H9 (cell line): ENCODE measurements around the gene MT3. TPM values are rescaled to one million over a fixed set of nuclear protein-coding genes. Genes with fewer than 3 reads are reported as not detected.

Source experiments
- DNase-seq: peaks from one replicate; pipeline ENCODE4 v3.0.0-alpha.2; 2017
- H2AFZ ChIP-seq: one replicate; pipeline ENCODE4 v1.6.1; 2013; ENCODE audit warnings: mild to moderate bottlenecking, low read length, control low read depth, moderate library complexity
- H2AK5ac ChIP-seq: 2 replicates; pipeline ENCODE4 v1.6.1; 2013; ENCODE audit warnings: low read length, control low read depth, mixed read lengths; ENCODE audit not compliant: insufficient read length
- H2BK120ac ChIP-seq: one replicate; pipeline ENCODE4 v1.6.1; 2013; ENCODE audit warnings: low read depth, mild to moderate bottlenecking, low read length, control low read depth, inconsistent platforms; ENCODE audit not compliant: poor library complexity, severe bottlenecking
- H2BK12ac ChIP-seq: 2 replicates; pipeline ENCODE4 v1.6.1; 2013; ENCODE audit warnings: low read length, control low read depth, mixed read lengths, low read depth; ENCODE audit not compliant: insufficient read length
- H2BK15ac ChIP-seq: 2 replicates; pipeline ENCODE4 v1.6.1; 2013; ENCODE audit warnings: low read depth, low read length, control low read depth
- H2BK20ac ChIP-seq: one replicate; pipeline ENCODE4 v1.6.1; 2013; ENCODE audit warnings: low read depth, mild to moderate bottlenecking, low read length, control low read depth, inconsistent platforms; ENCODE audit not compliant: poor library complexity, severe bottlenecking
- H2BK5ac ChIP-seq: 2 replicates; pipeline ENCODE4 v1.6.1; 2013; ENCODE audit warnings: low read length, control low read depth, mixed read lengths; ENCODE audit not compliant: insufficient read length
- H3K14ac ChIP-seq: 2 replicates; pipeline ENCODE4 v1.6.1; 2013; ENCODE audit warnings: low read length, control low read depth; ENCODE audit not compliant: insufficient read depth
- H3K18ac ChIP-seq: 2 replicates; pipeline ENCODE4 v1.6.1; 2013; ENCODE audit warnings: low read depth, mild to moderate bottlenecking, mixed read lengths, low read length, control low read depth; ENCODE audit not compliant: insufficient read length
- H3K23ac ChIP-seq: 2 replicates; pipeline ENCODE4 v1.6.1; 2013; ENCODE audit warnings: low read length, control low read depth, mixed read lengths, low read depth; ENCODE audit not compliant: insufficient read length
- H3K23me2 ChIP-seq: 2 replicates; pipeline ENCODE4 v1.6.1; 2013; ENCODE audit warnings: low read depth, mild to moderate bottlenecking, mixed read lengths, low read length, control low read depth; ENCODE audit not compliant: insufficient read length, poor library complexity, severe bottlenecking
- H3K27ac ChIP-seq: 2 replicates; pipeline ENCODE4 v1.5.1; 2013; ENCODE audit warnings: low read length, control low read depth, mixed read lengths, low read depth; ENCODE audit not compliant: insufficient read length
- H3K27me3 ChIP-seq: 2 replicates; pipeline ENCODE4 v1.6.1; 2013; ENCODE audit warnings: low read length, control low read depth, inconsistent platforms; ENCODE audit not compliant: insufficient read depth
- H3K4ac ChIP-seq: 2 replicates; pipeline ENCODE4 v1.6.1; 2013; ENCODE audit warnings: low read depth, mild to moderate bottlenecking, control low read depth, inconsistent platforms, low read length, moderate library complexity
- H3K4me1 ChIP-seq: 2 replicates; pipeline ENCODE4 v1.6.1; 2013; ENCODE audit warnings: low read length, control low read depth, inconsistent platforms; ENCODE audit not compliant: insufficient read depth
- H3K4me2 ChIP-seq: 2 replicates; pipeline ENCODE4 v1.6.1; 2013; ENCODE audit warnings: low read length, control low read depth, mixed read lengths; ENCODE audit not compliant: insufficient read length, insufficient read depth
- H3K56ac ChIP-seq: 2 replicates; pipeline ENCODE4 v1.6.1; 2013; ENCODE audit warnings: low read depth, mild to moderate bottlenecking, mixed read lengths, low read length, control low read depth; ENCODE audit not compliant: insufficient read length
- H3K79me1 ChIP-seq: 2 replicates; pipeline ENCODE4 v1.6.1; 2013; ENCODE audit warnings: low read depth, mild to moderate bottlenecking, moderate library complexity, low read length, control low read depth, inconsistent platforms; ENCODE audit not compliant: insufficient read depth, poor library complexity, severe bottlenecking
- H3K79me2 ChIP-seq: 2 replicates; pipeline ENCODE4 v1.6.1; 2013; ENCODE audit warnings: low read length, control low read depth, inconsistent platforms; ENCODE audit not compliant: insufficient read depth
- H3K9ac ChIP-seq: 2 replicates; pipeline ENCODE4 v1.6.1; 2013; ENCODE audit warnings: low read length, control low read depth, mixed read lengths; ENCODE audit not compliant: insufficient read length; ENCODE audit errors: extremely low read depth
- H3K9me3 ChIP-seq: one replicate; pipeline ENCODE4 v1.6.1; 2013; ENCODE audit warnings: low read depth, low read length, inconsistent platforms; ENCODE audit not compliant: control insufficient read depth
- H3T11ph ChIP-seq: one replicate; pipeline ENCODE4 v1.6.1; 2013; ENCODE audit warnings: mild to moderate bottlenecking, low read length, control low read depth, inconsistent platforms
- H4K20me1 ChIP-seq: one replicate; pipeline ENCODE4 v1.6.1; 2013; ENCODE audit not compliant: control insufficient read depth, insufficient read length, insufficient read depth
- H4K5ac ChIP-seq: 2 replicates; pipeline ENCODE4 v1.6.1; 2013; ENCODE audit warnings: low read depth, mild to moderate bottlenecking, mixed read lengths, low read length, control low read depth; ENCODE audit not compliant: insufficient read length
- H4K8ac ChIP-seq: replicated peaks from 2 replicates; pipeline ENCODE4 v1.6.1; 2013; ENCODE audit warnings: low read length, control low read depth, mixed read lengths, low read depth; ENCODE audit not compliant: insufficient read length
- H4K91ac ChIP-seq: 2 replicates; pipeline ENCODE4 v1.6.1; 2013; ENCODE audit warnings: low read depth, mild to moderate bottlenecking, moderate library complexity, mixed read lengths, low read length, control low read depth; ENCODE audit not compliant: insufficient read length
- H3K27ac Mint-ChIP-seq, 3 experiments: 2 replicates in 2 of 3; 3 replicates in 1 of 3; pipeline ENCODE4 v1.8.0; 2020 to 2021; ENCODE audit warnings: mixed read lengths in 3 of 3, mild to moderate bottlenecking in 1 of 3, moderate library complexity in 1 of 3
- H3K27me3 Mint-ChIP-seq: 2 replicates; pipeline ENCODE4 v1.8.0; 2021; ENCODE audit warnings: low read depth, mild to moderate bottlenecking, moderate library complexity, mixed read lengths
- H3K36me3 Mint-ChIP-seq, 3 experiments: 2 replicates in 2 of 3; 3 replicates in 1 of 3; pipeline ENCODE4 v1.8.0; 2020 to 2021; ENCODE audit warnings: low read depth in 3 of 3, mixed read lengths in 3 of 3; ENCODE audit not compliant: insufficient read depth in 1 of 3
- H3K4me1 Mint-ChIP-seq, 2 experiments: 2 replicates each; pipeline ENCODE4 v1.8.0; 2020; ENCODE audit warnings: mixed read lengths in 2 of 2
- H3K4me3 Mint-ChIP-seq, 2 experiments: 2 replicates in 1 of 2; 3 replicates in 1 of 2; pipeline ENCODE4 v1.8.0; 2020 to 2021; ENCODE audit warnings: mild to moderate bottlenecking in 2 of 2, mixed read lengths in 2 of 2, moderate library complexity in 1 of 2
- H3K9me3 Mint-ChIP-seq, 2 experiments: 2 replicates in 1 of 2; 3 replicates in 1 of 2; pipeline ENCODE4 v1.8.0; 2020; ENCODE audit warnings: mild to moderate bottlenecking in 2 of 2, mixed read lengths in 2 of 2, moderate library complexity in 1 of 2
- WGBS: extraction: QIAGEN DNeasy Blood & Tissue Kit; methylation state at CpG from one replicate; pipeline ENCODE4 v1.1.7; 2013; ENCODE audit warnings: missing lambda C conversion rate, low lambda C conversion rate, mixed read lengths; ENCODE audit not compliant: insufficient read length; ENCODE audit errors: extremely low coverage; 5-methylcytosine and 5-hydroxymethylcytosine counted together
- total RNA-seq: library from RNA; stranded (reverse); gene quantifications from 2 replicates; pipeline ENCODE4 v1.2.1, GENCODE V29; 2021
- TF ChIP-seq, protein P1 (sequence below): fragments of 200-600 bp; sonication (generic); conservative IDR thresholded peaks from 3 replicates; pipeline ENCODE4 v1.8.0; 2021; ENCODE audit warnings: antibody characterized with exemption, mild to moderate bottlenecking

MT3 gene
- total RNA-seq, 1 experiment from 2014 or later: not detected

DNA sequence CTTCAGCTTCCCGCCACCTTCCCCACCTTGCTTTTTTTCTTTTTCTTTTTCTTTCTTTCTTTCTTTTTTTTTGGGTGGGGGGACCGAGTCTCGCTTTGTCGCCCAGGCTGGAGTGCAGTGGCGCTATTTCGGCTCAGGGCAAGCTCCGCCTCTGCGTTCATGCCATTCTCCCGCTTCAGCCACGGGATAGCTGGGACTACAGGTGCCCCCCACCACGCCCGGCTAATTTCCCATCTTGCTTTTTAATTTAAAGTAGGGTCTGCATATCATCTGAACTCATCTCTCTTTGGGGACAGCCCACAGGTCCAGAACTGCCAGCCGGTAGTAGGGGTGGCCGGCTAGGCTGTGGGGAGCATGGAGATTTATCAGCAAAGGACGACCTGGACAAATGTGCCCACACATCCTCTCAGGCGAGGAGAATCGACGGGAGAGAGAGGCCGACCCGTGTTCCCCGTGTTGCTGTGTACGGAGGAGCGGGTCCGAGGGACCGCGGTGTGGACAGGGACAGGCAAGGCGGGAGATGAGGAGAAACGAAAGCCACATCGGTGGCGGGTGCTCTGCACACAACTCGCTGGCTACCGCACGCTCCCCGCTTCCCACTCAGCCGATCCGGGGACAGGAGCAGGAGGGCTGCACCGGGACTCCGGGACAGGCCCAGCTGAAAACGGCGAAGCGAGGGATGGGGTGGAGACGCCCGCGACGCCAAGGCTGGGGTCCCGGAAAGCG, 45.5 kb downstream of the MT3 start:
- Histone ChIP-seq H3K27me3 (peaks cover 99% of the 10 kb centered on the region), H3K79me1 (no peaks in the 10 kb centered on the region), H3K14ac (no peak overlapping the region), H3K4me2 (peak overlapping the region; percentile 60), H3K56ac (no peak overlapping the region), H2AFZ (no peak overlapping the region), H3K9me3 (no peaks in the 10 kb centered on the region), H3K79me2 (no peaks in the 10 kb centered on the region), H2BK120ac (no peak overlapping the region), H3K4me1 (no peaks in the 10 kb centered on the region), H3T11ph (no peak overlapping the region), H2AK5ac (no peak overlapping the region), H3K23me2 (peaks cover 13% of the 10 kb centered on the region), H2BK5ac (no peak overlapping the region), H3K4ac (no peak overlapping the region), H2BK15ac (no peak overlapping the region), H3K18ac (no peak overlapping the region), H3K27ac (no peak overlapping the region), H3K23ac (no peak overlapping the region), H4K5ac (no peak overlapping the region), H2BK20ac (no peak overlapping the region), H4K8ac (no peak overlapping the region), H2BK12ac (no peak overlapping the region), H4K91ac (no peak overlapping the region), H4K20me1 (no peaks in the 10 kb centered on the region), H3K9ac (no peak overlapping the region)
- Mint-ChIP-seq H3K9me3 (peaks cover 0 to 12% of the 10 kb centered on the region in 2 experiments; a peak in 2 of 5 replicates), H3K4me1 (peaks cover 18 to 36% of the 10 kb centered on the region in 2 experiments), H3K27me3 (peaks cover 100% of the 10 kb centered on the region), H3K4me3 (peak overlapping the region; percentile 43 to 81), H3K27ac (no peak overlapping the region), H3K36me3 (no peaks in the 10 kb centered on the region; a peak in 1 of 7 replicates)
- DNase-seq: peak; percentile 40
- TF ChIP-seq, protein P1, sequence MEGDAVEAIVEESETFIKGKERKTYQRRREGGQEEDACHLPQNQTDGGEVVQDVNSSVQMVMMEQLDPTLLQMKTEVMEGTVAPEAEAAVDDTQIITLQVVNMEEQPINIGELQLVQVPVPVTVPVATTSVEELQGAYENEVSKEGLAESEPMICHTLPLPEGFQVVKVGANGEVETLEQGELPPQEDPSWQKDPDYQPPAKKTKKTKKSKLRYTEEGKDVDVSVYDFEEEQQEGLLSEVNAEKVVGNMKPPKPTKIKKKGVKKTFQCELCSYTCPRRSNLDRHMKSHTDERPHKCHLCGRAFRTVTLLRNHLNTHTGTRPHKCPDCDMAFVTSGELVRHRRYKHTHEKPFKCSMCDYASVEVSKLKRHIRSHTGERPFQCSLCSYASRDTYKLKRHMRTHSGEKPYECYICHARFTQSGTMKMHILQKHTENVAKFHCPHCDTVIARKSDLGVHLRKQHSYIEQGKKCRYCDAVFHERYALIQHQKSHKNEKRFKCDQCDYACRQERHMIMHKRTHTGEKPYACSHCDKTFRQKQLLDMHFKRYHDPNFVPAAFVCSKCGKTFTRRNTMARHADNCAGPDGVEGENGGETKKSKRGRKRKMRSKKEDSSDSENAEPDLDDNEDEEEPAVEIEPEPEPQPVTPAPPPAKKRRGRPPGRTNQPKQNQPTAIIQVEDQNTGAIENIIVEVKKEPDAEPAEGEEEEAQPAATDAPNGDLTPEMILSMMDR: no peak
- WGBS: no CpG with 5 or more reads among the region's 47 CpGs
